Activated CD4-positive, alpha-beta T cell treated with anti-CD3 and anti-CD28 coated beads for 1 hour (primary cell): ENCODE measurements around the gene OR10A3.

Experiments
- DNase-seq: peaks from one replicate; pipeline ENCODE4 v3.0.0-alpha.2; 2020

The OR10A3 gene

GRCh38 chr11:7931168-7931567 lies 10.3 kb downstream of the OR10A3 start, which contains the start of gene OR10A6:
TSS of gene OR10A6 (minus strand) at chr11:7931268. CDS start at chr11:7928662, 2,606 bp downstream.
- no peak for DNase-seq

- no peak for DNase-seq
These were observed 13.9 kb downstream of the OR10A3 start for GRCh38 chr11:7927635-7928034.

GRCh38 chr11:7924536-7924935 lies 17.0 kb downstream of the OR10A3 start:
- DNase-seq, result no peak

GRCh38 chr11:7918141-7918540 lies 23.4 kb downstream of the OR10A3 start:
- DNase-seq, result no peak

- no peak for DNase-seq
These were observed 30.5 kb downstream of the OR10A3 start for GRCh38 chr11:7911011-7911410.

GRCh38 chr11:7910286-7910788 lies 31.2 kb downstream of the OR10A3 start:
- DNase-seq, result no peak

- no peak for DNase-seq
These were observed 31.8 kb downstream of the OR10A3 start for GRCh38 chr11:7909585-7910285.

GRCh38 chr11:7907121-7907520 lies 34.4 kb downstream of the OR10A3 start:
- DNase-seq, result no peak

- DNase-seq, result no peak
These were observed 35.0 kb downstream of the OR10A3 start for GRCh38 chr11:7906481-7906880.

- DNase-seq, result no peak
These were observed 35.5 kb downstream of the OR10A3 start for GRCh38 chr11:7905961-7906429.

GRCh38 chr11:7905549-7905948 lies 36.0 kb downstream of the OR10A3 start:
- no peak for DNase-seq

GRCh38 chr11:7904917-7905316 lies 36.6 kb downstream of the OR10A3 start:
- DNase-seq, result no peak

- DNase-seq, result no peak
These were observed 37.6 kb downstream of the OR10A3 start for GRCh38 chr11:7903940-7904339.

- no peak for DNase-seq
These were observed 40.1 kb downstream of the OR10A3 start for GRCh38 chr11:7901319-7901854.

- no peak for DNase-seq
These were observed 40.8 kb downstream of the OR10A3 start for GRCh38 chr11:7900686-7901085.

GRCh38 chr11:7899418-7899817 lies 42.1 kb downstream of the OR10A3 start:
- no peak for DNase-seq

GRCh38 chr11:7898666-7899283 lies 42.7 kb downstream of the OR10A3 start:
- no peak for DNase-seq

GRCh38 chr11:7896009-7896785 lies 45.3 kb downstream of the OR10A3 start:
- DNase-seq, result no peak

GRCh38 chr11:7894251-7894650 lies 47.3 kb downstream of the OR10A3 start:
- DNase-seq, result no peak

- DNase-seq, result no peak
These were observed 47.7 kb downstream of the OR10A3 start for GRCh38 chr11:7893796-7894195.

GRCh38 chr11:7892840-7893254 lies 48.7 kb downstream of the OR10A3 start:
- no peak for DNase-seq

- no peak for DNase-seq
These were observed 49.3 kb downstream of the OR10A3 start for GRCh38 chr11:7892059-7892699.
